Measurements from ENCODE around the gene KCTD21. TPM values are rescaled to one million over a fixed set of nuclear protein-coding genes. Genes with fewer than 3 reads are reported as not detected.

KCTD21 gene
- total RNA-seq, 1 donor from 2014 or later, result 30.7 TPM

- H3K27me3 ChIP-seq, result no peaks in the 10 kb centered on the region
- H3K27ac ChIP-seq, result no peak overlapping the region
- H3K9me3 ChIP-seq, result no peaks in the 10 kb centered on the region
- no peak for TF ChIP-seq CTCF (IDR thresholded peaks at IDR 0.05)
- peak overlapping the region; percentile 73 to 77 for H3K4me3 ChIP-seq
- peaks cover 7 to 14% of the 10 kb centered on the region in 2 donors for H3K4me1 ChIP-seq
- no peaks in the 10 kb centered on the region for H3K36me3 ChIP-seq
- DNase-seq (ENCODE audit: low spot score in 2 of 2), result no peak
- intact Hi-C loops (cut with DNase I), result no loop called here
These were observed 47.9 kb downstream of the KCTD21 start for GRCh38 chr11:78140392-78141077.

GRCh38 chr11:78139422-78140391 lies 48.7 kb downstream of the KCTD21 start, which contains the start of gene ALG8:
Gene ALG8 (minus strand): TSS chr11:78139626. CDS start chr11:78139588, 38 bp downstream.
- H3K4me1 ChIP-seq, result peaks cover 7 to 14% of the 10 kb centered on the region in 2 donors
- peak; percentile 78 to 97 for DNase-seq (ENCODE audit: low spot score in 2 of 2)
- no peaks in the 10 kb centered on the region for H3K27me3 ChIP-seq
- TF ChIP-seq CTCF (IDR thresholded peaks at IDR 0.05), result no peak
- intact Hi-C loops (cut with DNase I), result loop anchor here (1.0 to 5.0 kb wide), 3 partner anchors 49 to 423 kb away; partner anchors contain the start of genes GAB2, KCTD21 and USP35
- H3K27ac ChIP-seq, result peak within 1 kb of the TSS; percentile 54 to 75
- no peaks in the 10 kb centered on the region for H3K9me3 ChIP-seq
- no peaks in the 10 kb centered on the region for H3K36me3 ChIP-seq
- peak within 1 kb of the TSS; percentile 73 to 77 for H3K4me3 ChIP-seq

GRCh38 chr11:78138694-78139421 lies 49.6 kb downstream of the KCTD21 start:
- intact Hi-C loops (cut with DNase I), result loop anchor here (1.0 to 5.0 kb wide), 3 partner anchors 49 to 423 kb away; partner anchors contain the start of genes GAB2, KCTD21 and USP35
- Histone ChIP-seq H3K27ac (peak overlapping the region; percentile 54 to 75), H3K4me1 (peaks cover 7 to 14% of the 10 kb centered on the region in 2 donors), H3K36me3 (no peaks in the 10 kb centered on the region), H3K9me3 (no peaks in the 10 kb centered on the region), H3K4me3 (peak overlapping the region; percentile 73 to 77), H3K27me3 (no peaks in the 10 kb centered on the region)
- no peak for TF ChIP-seq CTCF (IDR thresholded peaks at IDR 0.05)
- no peak for DNase-seq (ENCODE audit: low spot score in 2 of 2)

GRCh38 chr11:78138291-78138690 lies 50.1 kb downstream of the KCTD21 start:
- H3K4me3 ChIP-seq, result peak overlapping the region; percentile 73 to 77
- no peaks in the 10 kb centered on the region for H3K27me3 ChIP-seq
- no peak overlapping the region for H3K27ac ChIP-seq
- no peak for TF ChIP-seq CTCF (IDR thresholded peaks at IDR 0.05)
- DNase-seq (ENCODE audit: low spot score in 2 of 2), result no peak
- intact Hi-C loops (cut with DNase I), result loop anchor here (5.0 kb wide), 2 partner anchors 279 to 424 kb away; partner anchors contain the start of gene GAB2
- H3K36me3 ChIP-seq, result no peaks in the 10 kb centered on the region
- peaks cover 7 to 14% of the 10 kb centered on the region in 2 donors for H3K4me1 ChIP-seq
- H3K9me3 ChIP-seq, result no peaks in the 10 kb centered on the region

- Histone ChIP-seq H3K4me3 (no peak overlapping the region), H3K9me3 (no peaks in the 10 kb centered on the region), H3K27me3 (no peaks in the 10 kb centered on the region), H3K36me3 (no peaks in the 10 kb centered on the region), H3K4me1 (no peaks in the 10 kb centered on the region), H3K27ac (no peak overlapping the region)
- DNase-seq (ENCODE audit: low spot score in 2 of 2), result no peak
- TF ChIP-seq CTCF (IDR thresholded peaks at IDR 0.05), result no peak
- intact Hi-C loops (cut with DNase I), result no loop called here
These were observed 56.0 kb downstream of the KCTD21 start for GRCh38 chr11:78132475-78132874.
